ENCODE measurements around the gene CANT1.
A peak's percentile ranks its signal among the peaks of the same experiment; 100 is the strongest.

CANT1 gene

DNA sequence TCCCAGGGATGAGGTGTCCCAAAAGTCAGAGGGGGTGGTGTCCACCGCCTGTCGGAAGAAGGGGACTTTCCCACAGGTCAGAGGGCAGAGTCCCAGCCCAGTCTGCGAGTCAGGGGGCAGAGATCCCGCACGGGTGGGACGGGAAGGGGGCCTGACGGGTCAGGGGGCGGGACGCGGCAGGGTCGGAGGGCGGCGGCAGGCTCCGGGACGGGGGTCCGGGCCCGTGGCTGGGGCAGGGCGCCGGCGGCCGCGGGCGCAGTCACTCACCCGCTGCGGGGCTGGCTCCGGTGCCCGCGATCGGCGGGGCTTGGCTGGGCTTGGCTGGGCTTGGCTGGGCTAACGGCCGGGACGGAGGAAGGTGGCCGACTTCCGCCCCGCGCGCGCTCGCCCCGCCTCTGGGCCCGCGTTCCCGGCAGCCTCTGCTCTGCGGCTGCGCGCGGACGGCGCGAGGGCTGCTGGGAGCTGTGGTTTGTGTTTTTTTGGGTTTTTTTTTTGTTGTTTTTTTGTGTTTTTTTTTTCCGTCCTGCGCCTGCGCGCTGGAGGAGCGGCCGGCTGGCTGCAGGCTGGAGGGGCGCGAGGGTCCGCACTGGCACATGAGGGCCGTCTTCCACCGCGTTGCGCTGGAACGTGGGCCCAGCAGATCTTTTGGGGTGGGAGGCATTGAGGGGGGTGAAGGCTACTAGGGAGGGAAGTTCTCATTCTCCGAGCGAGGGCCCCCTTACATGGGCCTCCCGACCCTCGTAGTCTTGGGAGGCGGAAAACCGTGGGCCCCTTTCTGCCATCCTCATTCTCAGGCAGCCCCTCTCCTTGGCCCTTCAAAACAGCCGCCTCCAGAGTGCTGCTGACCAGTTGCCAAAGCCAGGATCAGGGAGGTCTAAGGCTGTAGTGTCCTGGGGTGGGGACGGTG is at the start of gene CANT1:
TSS of gene CANT1 (minus strand) at position 368 of the 907 bp plus-strand sequence. CDS start 12,142 bp downstream, outside the sequence.
- FAIRE-seq (peak; percentile 79), DNase-seq (ENCODE audit: low spot score) (peak; percentile 99)

- FAIRE-seq (no peak), DNase-seq (ENCODE audit: low spot score) (no peak)
Observed at GRCh38 chr17:79057737-79058385, 48.3 kb upstream of the CANT1 start.

GRCh38 chr17:79055197-79055596 is 45.6 kb upstream of the CANT1 start:
- FAIRE-seq: no peak
- no peak for DNase-seq (ENCODE audit: low spot score)

DNA sequence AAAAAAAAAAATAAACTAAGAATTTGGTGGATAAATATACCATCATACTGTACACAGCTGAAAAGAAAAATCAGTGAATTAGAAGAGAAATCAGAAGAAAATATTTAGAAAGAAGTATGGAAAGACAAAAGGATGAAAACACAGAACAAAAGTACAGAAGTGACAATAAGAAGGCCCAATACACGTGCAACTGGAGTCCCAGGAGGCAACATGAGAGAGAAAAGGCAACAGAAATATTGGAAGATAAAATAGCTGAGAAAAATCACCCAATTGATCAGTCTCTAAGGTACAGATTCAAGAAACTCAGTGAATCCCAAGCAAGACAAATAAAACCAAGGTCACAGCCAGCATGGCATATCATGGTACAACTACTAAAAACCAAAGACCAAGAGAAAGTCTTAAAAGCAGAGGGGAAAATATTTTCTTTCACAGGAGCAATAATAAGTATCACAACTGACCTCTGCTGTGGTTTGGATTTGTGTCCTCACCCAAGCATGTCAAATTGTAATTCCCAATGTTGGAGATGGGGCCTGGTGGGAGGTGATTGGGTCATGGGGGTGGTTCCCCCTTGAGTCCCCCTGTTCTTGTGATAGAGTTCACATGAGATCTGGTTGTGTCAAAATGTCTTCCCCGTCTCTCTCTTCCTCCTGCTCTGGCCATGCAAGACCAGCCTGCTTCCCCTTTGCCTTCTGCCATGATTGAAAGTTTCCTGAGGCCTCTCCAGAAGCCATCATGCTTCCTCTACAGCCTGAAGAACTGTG is 44.8 kb upstream of the CANT1 start:
- FAIRE-seq: no peak
- DNase-seq (ENCODE audit: low spot score): no peak

- DNase-seq (ENCODE audit: low spot score): peak; percentile 85
- peak; percentile 87 for FAIRE-seq
Observed at GRCh38 chr17:79053251-79053925, 43.8 kb upstream of the CANT1 start.

- FAIRE-seq (peak; percentile 89), DNase-seq (ENCODE audit: low spot score) (no peak)
Observed at GRCh38 chr17:79052131-79052530, 42.6 kb upstream of the CANT1 start.

DNA sequence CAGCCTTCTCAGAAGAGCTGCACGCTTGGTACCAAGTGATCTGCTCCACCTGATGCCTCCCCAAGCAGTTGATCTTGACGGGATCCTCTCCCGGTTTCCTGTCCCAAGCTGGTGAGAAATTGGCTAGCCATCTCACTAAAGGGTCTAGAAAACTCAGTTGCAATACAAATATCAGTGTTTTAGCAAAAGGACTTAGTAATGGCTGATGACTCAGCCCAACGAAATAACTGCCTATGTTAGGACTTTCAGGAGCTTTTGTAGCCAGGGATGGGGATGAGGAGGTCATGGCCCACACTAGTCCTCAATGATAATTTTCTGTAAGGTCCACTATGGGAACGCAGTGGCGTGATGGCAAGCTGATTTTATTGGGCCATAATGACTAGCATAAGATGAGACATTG is 41.7 kb upstream of the CANT1 start:
- DNase-seq (ENCODE audit: low spot score) (no peak), FAIRE-seq (no peak)

- peak; percentile 76 for FAIRE-seq
- no peak for DNase-seq (ENCODE audit: low spot score)
Observed at GRCh38 chr17:79050551-79050950, 41.0 kb upstream of the CANT1 start.

DNA sequence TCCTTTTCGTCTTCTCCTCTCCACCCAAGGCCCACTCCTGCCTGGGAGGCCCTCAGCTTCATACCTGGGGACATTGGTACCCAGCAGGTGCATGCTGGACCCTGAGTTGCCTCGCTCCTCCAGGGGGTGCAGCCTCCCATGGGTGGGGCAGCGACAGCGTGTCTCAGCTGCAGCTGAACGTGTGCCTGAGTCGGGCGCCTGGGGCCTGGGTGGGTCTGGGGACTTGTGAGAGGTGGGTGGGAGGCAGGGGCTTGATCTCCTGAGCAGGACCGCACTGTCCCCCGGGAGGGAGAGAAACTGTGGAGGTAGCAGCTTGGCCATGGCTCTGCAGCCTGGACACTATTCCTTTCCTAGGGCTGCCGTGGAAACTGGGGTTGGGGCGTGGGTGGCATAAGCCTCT is 40.3 kb upstream of the CANT1 start:
- DNase-seq (ENCODE audit: low spot score) (no peak), FAIRE-seq (no peak)

- no peak for FAIRE-seq
- no peak for DNase-seq (ENCODE audit: low spot score)
Observed at GRCh38 chr17:79048826-79049755, 39.5 kb upstream of the CANT1 start.

DNA sequence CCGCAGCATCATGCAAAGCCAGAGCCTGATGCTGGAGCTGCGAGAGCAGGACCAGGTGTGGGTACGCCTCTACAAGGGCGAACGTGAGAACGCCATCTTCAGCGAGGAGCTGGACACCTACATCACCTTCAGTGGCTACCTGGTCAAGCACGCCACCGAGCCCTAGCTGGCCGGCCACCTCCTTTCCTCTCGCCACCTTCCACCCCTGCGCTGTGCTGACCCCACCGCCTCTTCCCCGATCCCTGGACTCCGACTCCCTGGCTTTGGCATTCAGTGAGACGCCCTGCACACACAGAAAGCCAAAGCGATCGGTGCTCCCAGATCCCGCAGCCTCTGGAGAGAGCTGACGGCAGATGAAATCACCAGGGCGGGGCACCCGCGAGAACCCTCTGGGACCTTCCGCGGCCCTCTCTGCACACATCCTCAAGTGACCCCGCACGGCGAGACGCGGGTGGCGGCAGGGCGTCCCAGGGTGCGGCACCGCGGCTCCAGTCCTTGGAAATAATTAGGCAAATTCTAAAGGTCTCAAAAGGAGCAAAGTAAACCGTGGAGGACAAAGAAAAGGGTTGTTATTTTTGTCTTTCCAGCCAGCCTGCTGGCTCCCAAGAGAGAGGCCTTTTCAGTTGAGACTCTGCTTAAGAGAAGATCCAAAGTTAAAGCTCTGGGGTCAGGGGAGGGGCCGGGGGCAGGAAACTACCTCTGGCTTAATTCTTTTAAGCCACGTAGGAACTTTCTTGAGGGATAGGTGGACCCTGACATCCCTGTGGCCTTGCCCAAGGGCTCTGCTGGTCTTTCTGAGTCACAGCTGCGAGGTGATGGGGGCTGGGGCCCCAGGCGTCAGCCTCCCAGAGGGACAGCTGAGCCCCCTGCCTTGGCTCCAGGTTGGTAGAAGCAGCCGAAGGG is 38.6 kb upstream of the CANT1 start:
- FAIRE-seq (no peak), DNase-seq (ENCODE audit: low spot score) (peak; percentile 57)

DNA sequence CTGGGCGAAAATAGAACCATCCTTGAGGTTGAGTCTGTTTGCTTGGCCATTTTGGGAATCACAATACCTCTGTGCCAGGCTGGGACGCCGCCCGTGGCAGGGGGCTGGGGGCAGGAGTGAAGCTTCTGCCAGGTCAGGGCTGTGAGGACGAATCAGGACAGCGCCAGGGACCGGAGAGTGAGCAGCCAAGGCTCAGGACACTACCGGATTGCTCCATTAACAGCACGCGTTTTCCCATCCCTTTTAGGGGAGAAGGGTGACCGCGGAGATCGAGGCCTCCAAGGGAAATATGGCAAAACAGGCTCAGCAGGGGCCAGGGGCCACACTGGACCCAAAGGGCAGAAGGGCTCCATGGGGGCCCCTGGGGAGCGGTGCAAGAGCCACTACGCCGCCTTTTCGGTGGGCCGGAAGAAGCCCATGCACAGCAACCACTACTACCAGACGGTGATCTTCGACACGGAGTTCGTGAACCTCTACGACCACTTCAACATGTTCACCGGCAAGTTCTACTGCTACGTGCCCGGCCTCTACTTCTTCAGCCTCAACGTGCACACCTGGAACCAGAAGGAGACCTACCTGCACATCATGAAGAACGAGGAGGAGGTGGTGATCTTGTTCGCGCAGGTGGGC is 37.8 kb upstream of the CANT1 start:
- DNase-seq (ENCODE audit: low spot score) (no peak), FAIRE-seq (peak; percentile 94)

- FAIRE-seq: no peak
- DNase-seq (ENCODE audit: low spot score): no peak
Observed at GRCh38 chr17:79046916-79047280, 37.3 kb upstream of the CANT1 start.

GRCh38 chr17:79046197-79046915 is 36.8 kb upstream of the CANT1 start:
- no peak for DNase-seq (ENCODE audit: low spot score)
- no peak for FAIRE-seq

GRCh38 chr17:79045842-79046196 is 36.3 kb upstream of the CANT1 start:
- FAIRE-seq (peak; percentile 94), DNase-seq (ENCODE audit: low spot score) (peak; percentile 87)

DNA sequence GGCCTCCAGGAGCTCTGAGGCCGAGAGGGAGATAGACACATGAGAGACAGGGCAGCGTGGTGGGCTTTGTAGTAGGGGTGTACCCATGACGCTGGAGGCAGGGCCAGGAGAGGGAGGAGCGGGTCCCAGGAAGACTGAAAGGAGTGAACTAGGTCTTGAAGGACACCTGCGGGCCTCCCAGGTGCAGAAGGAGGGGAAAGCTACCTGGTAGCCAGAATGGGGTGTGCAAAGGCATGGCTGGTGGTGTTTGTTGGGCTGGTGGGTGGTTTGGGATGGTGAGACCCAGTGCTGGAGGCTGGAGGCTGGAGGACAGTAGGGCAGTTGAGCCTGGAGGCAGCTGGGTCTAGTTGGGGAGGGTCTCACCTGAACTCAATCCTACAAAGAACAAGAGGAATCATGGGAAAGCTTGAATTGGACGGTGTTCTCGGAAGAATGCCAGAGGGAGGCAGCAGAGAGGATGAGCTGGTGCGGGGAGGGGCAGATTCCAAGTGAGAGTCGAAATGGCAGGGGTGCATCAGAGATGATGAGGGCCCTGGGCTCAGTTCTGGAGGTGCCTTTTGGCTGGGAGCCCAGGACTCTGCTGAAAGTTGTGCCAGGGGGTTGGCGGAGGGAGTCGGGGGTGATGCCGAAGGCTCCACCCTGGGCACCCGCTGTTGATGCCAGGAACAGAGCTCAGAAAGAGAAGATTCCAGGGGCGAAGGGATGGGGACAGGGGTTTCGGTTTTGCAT is 35.6 kb upstream of the CANT1 start:
- DNase-seq (ENCODE audit: low spot score) (no peak), FAIRE-seq (peak; percentile 72)

GRCh38 chr17:79044462-79044861 is 34.9 kb upstream of the CANT1 start:
- DNase-seq (ENCODE audit: low spot score) (no peak), FAIRE-seq (no peak)

- DNase-seq (ENCODE audit: low spot score) (no peak), FAIRE-seq (peak; percentile 61)
Observed at GRCh38 chr17:79043931-79044320, 34.4 kb upstream of the CANT1 start.

Measured in urothelium cell line (cell line).